Measurements from ENCODE around the gene ENKUR. TPM values are rescaled to one million over a fixed set of nuclear protein-coding genes. Genes with fewer than 3 reads are reported as not detected.
A peak's percentile ranks its signal among the peaks of the same experiment; 100 is the strongest.

ENKUR gene
- total and polyA plus RNA-seq, 2 experiments from 2014 or later, result 0.11 TPM; not detected in 1

DNA sequence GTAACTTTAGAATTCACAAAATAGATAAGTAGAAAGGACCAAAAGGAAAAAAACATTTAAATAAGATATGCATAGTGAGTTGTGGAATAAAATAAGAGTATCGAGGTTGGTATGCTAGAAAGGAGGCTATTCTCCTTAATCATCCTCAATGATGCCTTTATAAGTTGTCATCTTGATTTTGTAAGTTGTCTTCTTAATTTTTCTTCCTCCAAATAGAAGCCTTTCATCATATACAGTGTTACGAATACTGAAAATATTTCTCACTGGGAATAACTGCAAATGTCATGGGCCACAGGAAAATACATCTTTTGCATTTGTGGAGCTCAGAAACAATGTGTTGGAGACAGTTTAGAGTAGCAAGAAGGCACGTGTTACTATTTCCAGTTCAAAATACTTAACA lies 32.0 kb downstream of the ENKUR start:
- in situ Hi-C loops (cut with MboI), result no loop called here
- 1 to 2% methylated on average over 3 of the region's 3 CpGs for WGBS, 2 experiments (ENCODE audit: low coverage in 1 of 2, low lambda C conversion rate in 2 of 2, missing lambda C conversion rate in 2 of 2)
- H2AFZ ChIP-seq, result no peak overlapping the region
- H3K4me3 ChIP-seq, result peak overlapping the region; percentile 15
- peaks cover 22% of the 10 kb centered on the region for H3F3A ChIP-seq (ENCODE audit: insufficient read depth)
- no peaks in the 10 kb centered on the region for H3K9me3 ChIP-seq (ENCODE audit: low read depth)
- H3K4me2 ChIP-seq (ENCODE audit: unreplicated experiment), result peak overlapping the region; percentile 65
- DNase-seq, result peak; percentile 79
- peak overlapping the region; percentile 20; the same call in 1 of the 2 replicates for H3K9ac ChIP-seq
- no peaks in the 10 kb centered on the region for H3K36me3 ChIP-seq (ENCODE audit: low read depth)
- no peak for TF ChIP-seq EZH2phosphoT487 (IDR thresholded peaks at IDR 0.05; ENCODE audit: insufficient read depth, low read depth)
- TF ChIP-seq EZH2 (IDR thresholded peaks at IDR 0.05; ENCODE audit: insufficient read depth, poor library complexity, severe bottlenecking), result no peak
- no peaks in the 10 kb centered on the region for H3K79me2 ChIP-seq (ENCODE audit: insufficient read depth)
- peaks cover 25% of the 10 kb centered on the region for H3K4me1 ChIP-seq (ENCODE audit: insufficient read depth)
- no peaks in the 10 kb centered on the region for H3K9me2 ChIP-seq (ENCODE audit: insufficient read depth)
- peak overlapping the region; percentile 51 for H3K27ac ChIP-seq
- H3K27me3 ChIP-seq (replicated peaks; ENCODE audit: insufficient read depth), result no peaks in the 10 kb centered on the region
- no peaks in the 10 kb centered on the region for H4K20me1 ChIP-seq (ENCODE audit: insufficient read depth)

DNA sequence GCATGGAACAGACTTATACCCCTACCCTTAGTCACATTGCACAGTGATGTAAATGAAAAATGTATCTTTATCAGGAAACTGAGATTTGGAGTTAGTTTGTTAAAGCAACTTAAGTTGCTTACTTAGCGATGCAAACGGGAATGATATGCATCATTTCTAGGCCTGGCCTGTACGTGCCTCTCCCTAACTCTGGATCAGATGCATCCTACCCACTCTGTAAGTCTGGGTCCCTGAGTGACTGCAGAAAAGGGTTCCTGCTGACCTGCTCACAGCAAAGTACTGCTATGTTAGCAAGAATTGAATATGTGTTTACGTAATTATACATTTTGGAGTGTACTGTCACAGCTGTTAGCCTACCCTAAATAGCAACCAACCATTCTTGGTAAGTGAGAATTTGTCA lies 32.8 kb downstream of the ENKUR start:
- no peaks in the 10 kb centered on the region for H3K27me3 ChIP-seq (replicated peaks; ENCODE audit: insufficient read depth)
- H3K9me2 ChIP-seq (ENCODE audit: insufficient read depth), result no peaks in the 10 kb centered on the region
- no peak overlapping the region for H3K9ac ChIP-seq
- no peaks in the 10 kb centered on the region for H4K20me1 ChIP-seq (ENCODE audit: insufficient read depth)
- H3K9me3 ChIP-seq (ENCODE audit: low read depth), result no peaks in the 10 kb centered on the region
- H3K4me1 ChIP-seq (ENCODE audit: insufficient read depth), result peaks cover 25% of the 10 kb centered on the region
- H3K36me3 ChIP-seq (ENCODE audit: low read depth), result no peaks in the 10 kb centered on the region
- H3K4me2 ChIP-seq (ENCODE audit: unreplicated experiment), result no peak overlapping the region
- no peak overlapping the region for H2AFZ ChIP-seq
- in situ Hi-C loops (cut with MboI), result no loop called here
- 99 to 100% methylated on average over 4 of the region's 4 CpGs for WGBS, 2 experiments (ENCODE audit: low coverage in 1 of 2, low lambda C conversion rate in 2 of 2, missing lambda C conversion rate in 2 of 2)
- peaks cover 22% of the 10 kb centered on the region for H3F3A ChIP-seq (ENCODE audit: insufficient read depth)
- TF ChIP-seq EZH2phosphoT487 (IDR thresholded peaks at IDR 0.05; ENCODE audit: insufficient read depth, low read depth) (no peak), EZH2 (IDR thresholded peaks at IDR 0.05; ENCODE audit: insufficient read depth, poor library complexity, severe bottlenecking) (no peak)
- no peak for DNase-seq
- no peak overlapping the region; the same call in 1 of the 2 replicates for H3K27ac ChIP-seq
- no peak overlapping the region for H3K4me3 ChIP-seq
- H3K79me2 ChIP-seq (ENCODE audit: insufficient read depth), result no peaks in the 10 kb centered on the region

DNA sequence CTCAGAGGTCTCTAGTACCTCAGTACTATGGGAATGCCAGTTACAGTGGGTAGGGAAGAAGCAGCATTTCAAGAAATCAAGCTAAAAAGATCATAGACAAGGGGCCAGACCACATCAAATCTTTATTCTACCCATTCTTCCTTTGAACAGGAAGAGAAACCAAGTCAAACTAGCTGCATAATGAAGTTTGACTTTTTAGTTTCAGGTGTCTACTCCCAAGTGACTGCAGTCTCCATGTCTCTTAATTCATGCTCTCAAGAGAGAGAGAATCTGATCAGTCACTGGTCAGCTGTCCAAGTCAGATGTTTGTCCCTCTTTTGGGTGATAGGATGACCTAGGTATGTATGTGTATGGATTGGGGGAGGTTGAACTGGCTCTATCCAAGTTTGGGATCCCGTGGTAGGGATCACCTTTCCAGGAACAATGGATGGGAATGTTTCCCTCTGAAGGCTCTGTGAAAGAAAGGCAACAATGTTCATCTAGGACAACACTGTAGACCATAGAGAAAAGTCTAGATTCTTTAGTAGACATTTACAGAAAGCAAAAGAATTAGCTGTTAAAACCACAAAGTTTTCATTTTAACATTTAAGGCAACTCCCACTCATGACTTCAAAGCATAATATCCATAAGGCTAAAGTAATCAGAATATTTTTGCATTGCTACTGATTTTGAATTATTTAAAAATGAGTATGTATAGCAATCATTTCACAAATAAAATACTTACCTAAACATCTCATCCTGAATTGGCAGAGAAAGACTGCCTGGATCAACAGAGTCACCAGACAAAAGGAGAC lies 33.4 kb downstream of the ENKUR start:
- no peak overlapping the region for H3K4me2 ChIP-seq (ENCODE audit: unreplicated experiment)
- H3F3A ChIP-seq (ENCODE audit: insufficient read depth), result peaks cover 22% of the 10 kb centered on the region
- TF ChIP-seq EZH2 (IDR thresholded peaks at IDR 0.05; ENCODE audit: insufficient read depth, poor library complexity, severe bottlenecking), result no peak
- no peak for TF ChIP-seq EZH2phosphoT487 (IDR thresholded peaks at IDR 0.05; ENCODE audit: insufficient read depth, low read depth)
- H3K4me1 ChIP-seq (ENCODE audit: insufficient read depth), result peaks cover 25% of the 10 kb centered on the region
- H3K9me3 ChIP-seq (ENCODE audit: low read depth), result no peaks in the 10 kb centered on the region
- no peak overlapping the region for H3K4me3 ChIP-seq
- no peaks in the 10 kb centered on the region for H3K36me3 ChIP-seq (ENCODE audit: low read depth)
- H3K9me2 ChIP-seq (ENCODE audit: insufficient read depth), result no peaks in the 10 kb centered on the region
- no peak overlapping the region for H3K9ac ChIP-seq
- 93 to 95% methylated on average over 1 of the region's 1 CpG for WGBS, 2 experiments (ENCODE audit: low coverage in 1 of 2, low lambda C conversion rate in 2 of 2, missing lambda C conversion rate in 2 of 2)
- no peak overlapping the region for H2AFZ ChIP-seq
- no peaks in the 10 kb centered on the region for H4K20me1 ChIP-seq (ENCODE audit: insufficient read depth)
- no peak for DNase-seq
- H3K79me2 ChIP-seq (ENCODE audit: insufficient read depth), result no peaks in the 10 kb centered on the region
- in situ Hi-C loops (cut with MboI), result no loop called here
- H3K27me3 ChIP-seq (replicated peaks; ENCODE audit: insufficient read depth), result no peaks in the 10 kb centered on the region
- H3K27ac ChIP-seq, result no peak overlapping the region

DNA sequence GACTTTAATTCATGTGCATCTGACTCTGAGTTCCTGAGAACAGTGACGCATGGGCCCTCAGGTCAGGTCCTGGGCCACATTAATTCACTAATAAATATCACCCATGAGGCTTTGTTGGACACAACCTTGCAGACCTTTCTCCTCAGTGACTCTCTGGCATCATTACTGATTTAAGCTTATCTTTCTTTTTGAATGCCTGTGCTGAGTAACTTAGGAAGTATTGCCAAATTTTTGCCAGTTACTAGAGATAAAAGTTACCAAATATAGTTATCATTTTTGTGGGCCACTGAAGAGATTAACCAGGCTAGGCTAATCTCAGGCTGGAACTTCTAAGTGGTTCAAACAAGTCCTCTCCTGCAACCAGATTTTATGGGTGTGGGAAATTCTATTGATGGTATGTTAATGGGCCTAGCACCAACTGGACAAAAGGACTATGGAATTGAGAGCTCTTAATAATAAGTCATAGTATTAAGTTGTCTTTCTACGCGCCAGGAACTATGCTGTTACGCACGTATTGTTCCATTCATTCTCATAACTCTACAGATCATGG lies 34.7 kb downstream of the ENKUR start:
- peaks cover 25% of the 10 kb centered on the region for H3K4me1 ChIP-seq (ENCODE audit: insufficient read depth)
- no peaks in the 10 kb centered on the region for H3K9me2 ChIP-seq (ENCODE audit: insufficient read depth)
- no peaks in the 10 kb centered on the region for H4K20me1 ChIP-seq (ENCODE audit: insufficient read depth)
- H3K9me3 ChIP-seq (ENCODE audit: low read depth), result no peaks in the 10 kb centered on the region
- no peaks in the 10 kb centered on the region for H3K36me3 ChIP-seq (ENCODE audit: low read depth)
- no peak overlapping the region for H3K27ac ChIP-seq
- H3F3A ChIP-seq (ENCODE audit: insufficient read depth), result peaks cover 22% of the 10 kb centered on the region
- no peak for DNase-seq
- in situ Hi-C loops (cut with MboI), result no loop called here
- H3K27me3 ChIP-seq (replicated peaks; ENCODE audit: insufficient read depth), result no peaks in the 10 kb centered on the region
- no peak overlapping the region for H2AFZ ChIP-seq
- H3K4me2 ChIP-seq (ENCODE audit: unreplicated experiment), result no peak overlapping the region
- no peak overlapping the region for H3K9ac ChIP-seq
- no peak overlapping the region for H3K4me3 ChIP-seq
- WGBS, 2 experiments (ENCODE audit: low coverage in 1 of 2, low lambda C conversion rate in 2 of 2, missing lambda C conversion rate in 2 of 2), result 97% methylated on average over 5 of the region's 5 CpGs
- H3K79me2 ChIP-seq (ENCODE audit: insufficient read depth), result no peaks in the 10 kb centered on the region
- TF ChIP-seq EZH2 (IDR thresholded peaks at IDR 0.05; ENCODE audit: insufficient read depth, poor library complexity, severe bottlenecking) (no peak), EZH2phosphoT487 (IDR thresholded peaks at IDR 0.05; ENCODE audit: insufficient read depth, low read depth) (no peak)
